ENCODE results near the gene CSNK2A1.
A peak's percentile ranks its signal among the peaks of the same experiment; 100 is the strongest.

CSNK2A1 gene

GRCh38 chr20:474581-474980, 69.0 kb downstream of the CSNK2A1 start:
- no peak for DNase-seq (ENCODE audit: low read depth in 2 of 2)
- no peak for TF ChIP-seq CTCF (IDR thresholded peaks at IDR 0.05; ENCODE audit: low read depth, low read length)
- H3K4me3 ChIP-seq (replicated peaks in 1 of 2; ENCODE audit: low read depth in 2 of 2, low read length in 2 of 2), result no peak overlapping the region

GRCh38 chr20:472889-473292, 70.7 kb downstream of the CSNK2A1 start:
- no peak overlapping the region for H3K4me3 ChIP-seq (replicated peaks in 1 of 2; ENCODE audit: low read depth in 2 of 2, low read length in 2 of 2)
- DNase-seq (ENCODE audit: low read depth in 2 of 2), result no peak

GRCh38 chr20:472137-472846, 71.3 kb downstream of the CSNK2A1 start:
- TF ChIP-seq CTCF (IDR thresholded peaks at IDR 0.05; ENCODE audit: low read depth, low read length), result no peak
- no peak for DNase-seq (ENCODE audit: low read depth in 2 of 2)
- H3K4me3 ChIP-seq (replicated peaks in 1 of 2; ENCODE audit: low read depth in 2 of 2, low read length in 2 of 2), result no peak overlapping the region

More at GRCh38 chr20:472889-473292, 70.7 kb downstream of the CSNK2A1 start:
- no peak for TF ChIP-seq CTCF (IDR thresholded peaks at IDR 0.05; ENCODE audit: low read depth, low read length)

- no peak overlapping the region for H3K4me3 ChIP-seq (replicated peaks in 1 of 2; ENCODE audit: low read depth in 2 of 2, low read length in 2 of 2)
- no peak for TF ChIP-seq CTCF (IDR thresholded peaks at IDR 0.05; ENCODE audit: low read depth, low read length)
- no peak for DNase-seq (ENCODE audit: low read depth in 2 of 2)
These were observed 73.7 kb downstream of the CSNK2A1 start for GRCh38 chr20:469746-470490.

- TF ChIP-seq CTCF (IDR thresholded peaks at IDR 0.05; ENCODE audit: low read depth, low read length), result no peak
- no peak overlapping the region for H3K4me3 ChIP-seq (replicated peaks in 1 of 2; ENCODE audit: low read depth in 2 of 2, low read length in 2 of 2)
- no peak for DNase-seq (ENCODE audit: low read depth in 2 of 2)
These were observed 75.8 kb downstream of the CSNK2A1 start for GRCh38 chr20:467755-468154.

GRCh38 chr20:462199-462991, 81.2 kb downstream of the CSNK2A1 start, which contains the start of gene TBC1D20:
Gene TBC1D20 (minus strand): TSS chr20:462533. CDS start chr20:462405, 128 bp downstream.
- DNase-seq (ENCODE audit: low read depth in 2 of 2), result peak; percentile 85 to 89
- H3K4me3 ChIP-seq (replicated peaks in 1 of 2; ENCODE audit: low read depth in 2 of 2, low read length in 2 of 2), result peak within 1 kb of the TSS; percentile 78 to 80
- TF ChIP-seq CTCF (IDR thresholded peaks at IDR 0.05; ENCODE audit: low read depth, low read length), result peak; percentile 27

Measured in cardiac fibroblast (primary cell).